Breast epithelium (tissue), 4 donors: ENCODE data around the gene NIPAL3. TPM values are rescaled to one million over a fixed set of nuclear protein-coding genes. Genes with fewer than 3 reads are reported as not detected.
A peak's percentile ranks its signal among the peaks of the same experiment; 100 is the strongest.

ENCODE experiments used
- DNase-seq, 2 donors: peaks; one replicate each; pipeline ENCODE4 v3.0.0-alpha.2; 2019; ENCODE audit warnings: low spot score in 2 of 2
- H3K27ac ChIP-seq, 2 donors: fragments of 200-600 bp; sonication (generic) in 1 of 2; one replicate each; pipeline ENCODE4 v1.5.1; 2016 to 2019; ENCODE audit warnings: mild to moderate bottlenecking in 1 of 2
- H3K27me3 ChIP-seq, 2 donors: fragments of 200-600 bp; sonication (generic) in 1 of 2; one replicate each; pipeline versions ENCODE4 v1.5.1 to v1.6.0; 2017 to 2019; ENCODE audit warnings: control low read depth in 1 of 2, mild to moderate bottlenecking in 1 of 2
- H3K36me3 ChIP-seq: fragments of 200-600 bp; one replicate; pipeline ENCODE4 v1.5.1; 2019
- H3K4me1 ChIP-seq, 2 donors: fragments of 200-600 bp; sonication (generic); one replicate each; pipeline ENCODE4 v1.5.1; 2016 to 2019; ENCODE audit warnings: control low read depth in 1 of 2
- H3K4me3 ChIP-seq, 3 donors: fragments of 200-600 bp; sonication (generic); 1 replicate in 2 of 3; 2 replicates in 1 of 3; pipeline ENCODE4 v1.5.1; 2016 to 2019; ENCODE audit warnings: mild to moderate bottlenecking in 3 of 3, moderate library complexity in 2 of 3
- H3K9me3 ChIP-seq, 2 donors: fragments of 200-600 bp; sonication (generic) in 1 of 2; one replicate each; pipeline ENCODE4 v1.5.1; 2016 to 2019; ENCODE audit warnings: control low read depth in 1 of 2
- CTCF ChIP-seq, 3 donors: fragments of 450-650 bp; IDR thresholded peaks; one replicate each; pipeline ENCODE4 v1.5.1; 2016 to 2017; ENCODE audit warnings: antibody characterized with exemption in 3 of 3, mild to moderate bottlenecking in 3 of 3, moderate library complexity in 3 of 3
- POLR2A ChIP-seq: fragments of 450-650 bp; IDR thresholded peaks from one replicate; pipeline ENCODE4 v1.6.1; 2016; ENCODE audit warnings: antibody characterized with exemption, mild to moderate bottlenecking, moderate library complexity
- POLR2AphosphoS5 ChIP-seq, 3 donors: sonication (generic); formaldehyde crosslinking; IDR thresholded peaks; one replicate each; pipeline ENCODE4 v1.6.1; 2017; ENCODE audit warnings: antibody characterized with exemption in 3 of 3
- intact Hi-C: fragments of 100-400 bp; cut with DNase I; formaldehyde crosslinking; loops from one replicate; pipeline ENCODE4 v1.15.1; 2023; ENCODE audit warnings: low total_unique reads
- total RNA-seq, 3 donors: library from RNA; depleted of rRNA; stranded (reverse); fragments of >200 nt; gene quantifications; one replicate each; pipeline ENCODE4 v1.1.0, GENCODE V29; 2016

NIPAL3 gene
- total RNA-seq, 3 donors from 2014 or later = 13.4 to 67.6 (median 28.5) TPM

GRCh38 chr1:24472527-24473251 lies 57.1 kb downstream of the NIPAL3 start:
- no peak overlapping the region for H3K4me3 ChIP-seq
- TF ChIP-seq POLR2AphosphoS5 (IDR thresholded peaks at IDR 0.05) = no peak
- no peaks in the 10 kb centered on the region for H3K36me3 ChIP-seq
- peak; percentile 54 to 70 for DNase-seq
- H3K9me3 ChIP-seq = no peaks in the 10 kb centered on the region
- peak overlapping the region in 1 of 2 donors; percentile 54 for H3K27ac ChIP-seq
- no peaks in the 10 kb centered on the region for H3K27me3 ChIP-seq
- no peaks in the 10 kb centered on the region for H3K4me1 ChIP-seq
- intact Hi-C loops = no loop called here

- intact Hi-C loops = no loop called here
- TF ChIP-seq POLR2AphosphoS5 (IDR thresholded peaks at IDR 0.05) = no peak
- no peak for TF ChIP-seq CTCF (IDR thresholded peaks at IDR 0.05)
- TF ChIP-seq POLR2A = no peak
- DNase-seq = no peak
These were observed 58.6 kb downstream of the NIPAL3 start for GRCh38 chr1:24474193-24474592.

GRCh38 chr1:24475700-24476099 lies 60.1 kb downstream of the NIPAL3 start:
- no peaks in the 10 kb centered on the region for H3K9me3 ChIP-seq
- H3K27ac ChIP-seq = no peak overlapping the region
- no peaks in the 10 kb centered on the region for H3K27me3 ChIP-seq
- no peaks in the 10 kb centered on the region for H3K4me1 ChIP-seq
- TF ChIP-seq CTCF (IDR thresholded peaks at IDR 0.05) (no peak), POLR2AphosphoS5 (IDR thresholded peaks at IDR 0.05) (no peak), POLR2A (no peak)
- H3K36me3 ChIP-seq = no peaks in the 10 kb centered on the region
- intact Hi-C loops = no loop called here
- H3K4me3 ChIP-seq = no peak overlapping the region
- no peak for DNase-seq

More at GRCh38 chr1:24474193-24474592, 58.6 kb downstream of the NIPAL3 start:
- H3K27ac ChIP-seq = no peak overlapping the region
- no peak overlapping the region for H3K4me3 ChIP-seq
- H3K4me1 ChIP-seq = no peaks in the 10 kb centered on the region
- no peaks in the 10 kb centered on the region for H3K9me3 ChIP-seq
- H3K36me3 ChIP-seq = no peaks in the 10 kb centered on the region
- H3K27me3 ChIP-seq = no peaks in the 10 kb centered on the region

GRCh38 chr1:24476571-24476970 lies 61.0 kb downstream of the NIPAL3 start:
- Histone ChIP-seq H3K27ac (no peak overlapping the region), H3K4me1 (no peaks in the 10 kb centered on the region), H3K36me3 (no peaks in the 10 kb centered on the region), H3K27me3 (no peaks in the 10 kb centered on the region), H3K9me3 (no peaks in the 10 kb centered on the region), H3K4me3 (no peak overlapping the region)
- intact Hi-C loops = no loop called here
- TF ChIP-seq POLR2AphosphoS5 (IDR thresholded peaks at IDR 0.05) = no peak
- TF ChIP-seq POLR2A = no peak
- no peak for TF ChIP-seq CTCF (IDR thresholded peaks at IDR 0.05)
- no peak for DNase-seq

GRCh38 chr1:24477309-24477708 lies 61.7 kb downstream of the NIPAL3 start:
- Histone ChIP-seq H3K27ac (no peak overlapping the region), H3K4me1 (no peaks in the 10 kb centered on the region), H3K27me3 (no peaks in the 10 kb centered on the region), H3K4me3 (no peak overlapping the region), H3K9me3 (no peaks in the 10 kb centered on the region), H3K36me3 (no peaks in the 10 kb centered on the region)
- DNase-seq = no peak
- intact Hi-C loops = no loop called here
- TF ChIP-seq CTCF (IDR thresholded peaks at IDR 0.05) (no peak), POLR2A (no peak), POLR2AphosphoS5 (IDR thresholded peaks at IDR 0.05) (no peak)
